Activated T-helper 1 cell treated with anti-CD3 and anti-CD28 coated beads, Interleukin-2, amount 50 U/mL, for 16 hours (primary cell): ENCODE data around the gene FCMR.
"Not testable (repeated sequence)": the region's sequence is repeated elsewhere in the genome, so short reads cannot be mapped to it uniquely, and the experiment has no call there.

ENCODE experiments used
- DNase-seq, 2 donors: peaks; one replicate each; pipeline ENCODE4 v3.0.0-alpha.2; 2020; ENCODE audit warnings: low read depth in 1 of 2, low spot score in 1 of 2

The FCMR gene

GRCh38 chr1:206880314-206880713, 41.4 kb downstream of the FCMR start:
- no peak for DNase-seq

- DNase-seq, result no peak
These were observed 43.3 kb downstream of the FCMR start for GRCh38 chr1:206878456-206878855.

- DNase-seq, result no peak
These were observed 45.9 kb downstream of the FCMR start for GRCh38 chr1:206875752-206876377.

- DNase-seq, result no peak
These were observed 48.0 kb downstream of the FCMR start for GRCh38 chr1:206873603-206874188.

- no peak for DNase-seq
These were observed 49.6 kb downstream of the FCMR start for GRCh38 chr1:206872139-206872538.

GRCh38 chr1:206868264-206868663, 53.5 kb downstream of the FCMR start:
- no peak for DNase-seq

GRCh38 chr1:206867716-206868115, 54.0 kb downstream of the FCMR start:
- no peak for DNase-seq

GRCh38 chr1:206867239-206867638, 54.5 kb downstream of the FCMR start:
- DNase-seq, result no peak

GRCh38 chr1:206866062-206866461, 55.7 kb downstream of the FCMR start:
- no peak for DNase-seq

- peak; percentile 72 to 86 for DNase-seq
These were observed 56.6 kb downstream of the FCMR start, which contains the start of gene IL20 for GRCh38 chr1:206864939-206865671. Gene IL20 (plus strand): TSS chr1:206865623. CDS start chr1:206865853, 230 bp downstream.

GRCh38 chr1:206863266-206863665, 58.5 kb downstream of the FCMR start:
- DNase-seq, result no peak

- no peak for DNase-seq
These were observed 61.6 kb downstream of the FCMR start for GRCh38 chr1:206860165-206860564.

GRCh38 chr1:206859082-206859521, 62.6 kb downstream of the FCMR start:
- no peak for DNase-seq

GRCh38 chr1:206856674-206857464, 64.9 kb downstream of the FCMR start:
- DNase-seq, result no peak

GRCh38 chr1:206855859-206856258, 65.9 kb downstream of the FCMR start:
- DNase-seq, result no peak

- DNase-seq, result no peak
These were observed 67.2 kb downstream of the FCMR start for GRCh38 chr1:206854401-206855129.

- not testable (repeated sequence) for DNase-seq
These were observed 68.0 kb downstream of the FCMR start for GRCh38 chr1:206853696-206854095.
